H7 (cell line): ENCODE data around the gene TMSB10. TPM values are rescaled to one million over a fixed set of nuclear protein-coding genes. Genes with fewer than 3 reads are reported as not detected.
"Not testable (repeated sequence)": the region's sequence is repeated elsewhere in the genome, so short reads cannot be mapped to it uniquely, and the experiment has no call there.

Experiments used
- DNase-seq: peaks from one replicate; pipeline ENCODE4 v3.0.0; 2012
- H3K27me3 ChIP-seq: 2 replicates; pipeline ENCODE4 v1.6.0; 2011; ENCODE audit warnings: mild to moderate bottlenecking, low read length; ENCODE audit not compliant: control insufficient read depth, insufficient read depth
- H3K36me3 ChIP-seq: replicated peaks from 2 replicates; pipeline ENCODE4 v1.5.1; 2011; ENCODE audit warnings: low read length; ENCODE audit not compliant: control insufficient read depth, insufficient read depth
- H3K4me3 ChIP-seq: 2 replicates; pipeline ENCODE4 v1.5.1; 2011; ENCODE audit warnings: low read depth, mild to moderate bottlenecking, control low read depth, low read length, moderate library complexity; ENCODE audit not compliant: insufficient read depth
- total RNA-seq: library from RNA; depleted of rRNA; stranded (reverse); fragments of >200 nt; shearing (Covaris generic); gene quantifications from 2 replicates; pipeline ENCODE4 v1.2.3, GENCODE V29; 2014

The TMSB10 gene
- total RNA-seq, 1 experiment from 2014 or later: 1,705 TPM

GRCh38 chr2:84904717-84905174 lies 710 bp upstream of the TMSB10 start:
- Histone ChIP-seq H3K36me3 (no peaks in the 10 kb centered on the region; the same call in 1 of the 2 replicates), H3K27me3 (peaks cover 10% of the 10 kb centered on the region), H3K4me3 (peak overlapping the region; percentile 97)
- DNase-seq: peak; percentile 76

DNA sequence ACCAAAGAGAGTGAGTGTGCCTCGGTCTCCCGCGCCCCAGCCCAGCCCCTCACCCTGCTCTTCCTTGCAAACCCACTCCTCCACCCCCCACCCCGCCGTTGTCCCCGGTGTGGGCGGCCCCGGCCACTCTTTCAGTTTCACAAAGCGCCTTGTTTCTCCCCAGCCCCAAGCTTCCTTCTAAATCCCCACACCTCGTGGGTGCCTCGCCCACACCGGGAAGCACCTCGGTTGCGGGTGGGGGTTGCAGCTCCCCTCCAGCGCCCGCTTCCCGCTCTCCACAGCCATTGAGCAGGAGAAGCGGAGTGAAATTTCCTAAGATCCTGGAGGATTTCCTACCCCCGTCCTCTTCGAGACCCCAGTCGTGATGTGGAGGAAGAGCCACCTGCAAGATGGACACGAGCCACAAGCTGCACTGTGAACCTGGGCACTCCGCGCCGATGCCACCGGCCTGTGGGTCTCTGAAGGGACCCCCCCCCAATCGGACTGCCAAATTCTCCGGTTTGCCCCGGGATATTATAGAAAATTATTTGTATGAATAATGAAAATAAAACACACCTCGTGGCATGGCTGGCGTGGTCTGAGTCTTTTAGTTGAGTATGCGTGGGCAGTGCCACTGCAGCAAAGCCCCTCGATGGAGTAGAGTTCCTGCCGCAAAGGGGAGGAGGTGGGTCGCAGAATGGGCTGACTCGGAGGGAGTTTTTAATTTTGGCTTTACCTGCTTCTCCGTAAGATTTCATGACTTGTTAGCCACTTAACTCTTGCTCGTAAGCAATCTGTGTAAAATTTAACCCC lies 848 bp downstream of the TMSB10 start:
- Histone ChIP-seq H3K36me3 (no peaks in the 10 kb centered on the region; the same call in 1 of the 2 replicates), H3K27me3 (peaks cover 10% of the 10 kb centered on the region), H3K4me3 (peak overlapping the region; percentile 97)
- DNase-seq: peak; percentile 69

DNA sequence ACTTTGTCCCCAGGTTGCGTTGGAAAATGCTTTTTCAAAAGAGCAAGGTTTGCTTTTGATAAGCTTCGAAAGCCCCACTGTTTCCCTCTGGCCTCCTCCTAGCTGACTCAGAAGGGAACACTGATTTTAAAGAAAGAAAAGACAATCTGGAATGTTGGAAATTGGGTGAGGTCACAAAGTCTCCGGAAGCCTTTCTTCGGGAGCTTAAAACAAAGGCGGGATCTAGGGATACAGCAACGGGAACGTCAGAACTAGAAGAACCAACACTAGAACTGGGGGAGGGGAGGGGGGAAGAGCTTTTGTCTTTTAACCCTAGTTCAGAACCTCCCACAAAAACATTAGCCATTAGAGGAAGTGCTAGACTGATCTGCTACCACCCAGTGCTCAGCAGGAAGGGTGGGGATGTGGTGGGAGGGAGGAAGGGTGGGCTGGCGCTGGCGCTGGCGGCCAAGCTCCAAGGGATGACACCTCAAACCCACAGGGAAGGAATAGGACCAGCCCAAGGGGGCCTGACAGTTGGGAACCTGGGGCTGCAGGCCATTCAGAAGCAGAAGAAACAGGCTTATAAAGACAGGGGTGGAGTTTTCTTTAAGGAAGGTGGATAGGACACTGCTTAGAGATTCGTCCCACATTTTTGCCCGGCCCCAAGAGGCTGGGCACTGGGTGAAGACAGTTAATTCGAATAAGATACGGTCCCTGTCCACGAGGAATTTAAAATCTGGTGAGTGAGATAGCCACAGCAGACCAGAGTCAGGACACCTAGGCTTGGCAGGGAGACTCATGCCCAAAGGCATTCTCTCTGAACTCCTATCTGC lies 1.7 kb downstream of the TMSB10 start:
- peaks cover 8% of the 10 kb centered on the region for H3K27me3 ChIP-seq
- no peaks in the 10 kb centered on the region; the same call in 1 of the 2 replicates for H3K36me3 ChIP-seq
- DNase-seq: peak; percentile 72
- H3K4me3 ChIP-seq: peak overlapping the region; percentile 97

DNA sequence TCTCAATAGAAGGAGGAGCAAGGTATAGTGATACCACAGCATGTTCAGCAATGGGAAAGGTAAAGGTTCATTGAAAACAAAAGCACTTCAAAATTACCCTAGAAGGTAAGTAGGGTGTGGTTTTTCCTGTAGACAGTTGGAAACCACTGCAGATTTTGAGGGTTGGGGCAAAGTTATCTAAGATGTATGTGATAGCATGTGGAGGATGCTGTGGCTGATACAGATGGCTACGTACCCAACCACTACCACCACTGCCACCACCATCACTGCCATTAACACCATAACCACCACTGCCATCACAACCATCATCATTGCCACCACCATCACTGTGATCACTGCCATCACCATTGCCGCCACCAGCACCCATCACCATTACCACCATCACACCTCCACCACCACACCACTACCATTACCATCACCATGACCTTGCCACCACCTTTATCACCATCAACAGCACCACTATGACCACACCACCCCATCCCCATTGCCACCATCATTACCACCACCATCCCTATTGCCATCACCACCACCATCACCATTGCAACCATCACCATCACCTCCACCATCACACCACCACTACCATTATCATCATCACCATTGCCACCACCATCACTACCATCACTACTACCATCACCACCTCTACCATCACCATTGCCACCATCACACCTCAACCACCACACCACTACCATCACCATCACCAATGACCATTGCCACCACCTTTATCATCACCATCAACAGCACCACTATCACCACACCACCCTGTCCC lies 3.7 kb downstream of the TMSB10 start:
- H3K36me3 ChIP-seq: no peaks in the 10 kb centered on the region; the same call in 1 of the 2 replicates
- H3K4me3 ChIP-seq: no peak overlapping the region
- peaks cover 5% of the 10 kb centered on the region; the same call in 1 of the 2 replicates for H3K27me3 ChIP-seq
- no peak for DNase-seq

DNA sequence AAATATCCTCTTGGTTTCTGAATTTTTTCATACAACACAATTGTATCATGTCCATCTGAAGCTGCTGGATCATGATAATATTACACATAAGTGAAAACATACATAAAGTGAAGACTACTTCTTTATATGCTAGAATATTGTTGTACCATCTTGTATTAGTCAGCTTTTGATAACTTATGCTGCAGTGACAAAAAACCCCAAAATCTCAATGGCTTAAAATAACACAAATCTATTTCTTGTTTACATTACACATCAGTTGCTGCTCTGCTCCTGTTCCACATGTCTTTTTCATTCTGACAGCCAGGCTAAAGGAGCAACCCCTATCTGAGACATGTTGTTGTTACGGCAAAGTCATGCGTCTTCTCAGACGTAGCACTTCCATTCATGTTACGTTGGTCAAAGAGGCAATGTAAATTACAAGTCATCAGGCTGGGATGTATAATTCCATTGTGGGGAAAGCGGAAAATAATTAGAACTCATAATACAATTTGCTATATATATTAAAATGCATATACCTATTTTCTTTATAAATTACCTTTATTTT lies 5.8 kb downstream of the TMSB10 start:
- H3K36me3 ChIP-seq: no peaks in the 10 kb centered on the region; the same call in 1 of the 2 replicates
- no peak for DNase-seq

DNA sequence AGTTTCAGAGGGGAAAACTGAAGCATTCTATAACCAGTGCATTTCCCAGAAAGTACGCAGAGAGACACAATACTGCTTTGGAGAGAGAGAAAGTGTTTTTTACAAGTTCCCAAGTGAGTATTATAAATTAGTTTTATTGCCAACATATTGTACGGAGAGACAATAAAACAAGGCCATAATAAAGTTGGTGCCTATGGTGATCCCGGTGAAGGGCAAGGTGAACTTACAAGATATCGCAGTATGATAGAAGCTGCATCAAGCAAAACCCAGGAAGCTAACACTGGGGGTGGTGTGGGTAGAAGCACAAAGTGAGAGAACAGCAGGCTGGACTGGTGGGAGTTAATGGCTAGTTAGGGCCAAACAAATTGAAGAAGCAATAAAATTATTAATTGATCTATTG lies 7.5 kb downstream of the TMSB10 start:
- H3K36me3 ChIP-seq: no peaks in the 10 kb centered on the region; the same call in 1 of the 2 replicates
- no peaks in the 10 kb centered on the region for H3K27me3 ChIP-seq
- DNase-seq: no peak
- H3K4me3 ChIP-seq: no peak overlapping the region

More for the DNA sequence above, 5.8 kb downstream of the TMSB10 start:
- no peak overlapping the region for H3K4me3 ChIP-seq
- H3K27me3 ChIP-seq: no peaks in the 10 kb centered on the region

GRCh38 chr2:84914334-84914733 lies 8.9 kb downstream of the TMSB10 start:
- Histone ChIP-seq H3K36me3 (no peaks in the 10 kb centered on the region), H3K27me3 (no peaks in the 10 kb centered on the region), H3K4me3 (no peak overlapping the region)
- no peak for DNase-seq

DNA sequence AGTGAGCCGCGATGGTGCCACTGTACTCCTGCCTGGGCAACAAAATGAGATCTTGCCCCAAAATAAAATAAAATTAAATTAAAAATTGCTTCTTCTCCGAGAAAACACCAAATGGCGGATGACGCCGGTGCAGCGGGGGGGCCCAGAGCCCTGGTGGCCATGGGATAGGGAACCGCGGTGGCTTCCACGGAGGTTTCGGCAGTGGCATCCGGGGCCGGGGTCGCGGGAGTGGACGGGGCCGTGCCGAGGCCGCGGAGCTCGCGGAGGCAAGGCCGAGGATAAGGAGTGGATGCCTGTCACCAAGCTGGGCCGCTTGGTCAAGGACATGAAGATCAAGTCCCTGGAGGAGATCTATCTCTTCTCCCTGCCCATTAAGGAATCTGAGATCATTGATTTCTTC lies 10.2 kb downstream of the TMSB10 start:
- not testable (repeated sequence) for DNase-seq, H3K27me3 ChIP-seq, H3K36me3 ChIP-seq, H3K4me3 ChIP-seq

DNA sequence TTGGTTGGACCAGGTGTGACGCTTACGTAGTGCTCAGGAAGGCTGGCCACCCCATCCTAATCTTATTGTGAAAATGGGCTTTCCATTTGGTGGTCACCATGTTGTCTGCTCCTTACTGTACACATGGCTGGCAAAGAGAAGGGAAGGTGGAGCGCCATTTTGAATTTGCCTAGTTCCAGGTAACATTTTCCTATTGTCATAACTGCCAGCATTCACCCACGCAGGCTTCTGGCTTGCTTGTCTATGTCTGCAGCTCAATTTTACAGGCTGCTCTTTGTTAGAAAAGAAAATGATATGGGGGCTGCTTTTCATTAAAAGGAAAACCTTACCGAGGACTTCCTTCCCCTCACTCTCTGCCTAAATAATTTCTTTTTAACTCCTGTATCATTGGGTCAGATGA lies 12.4 kb downstream of the TMSB10 start:
- H3K36me3 ChIP-seq, DNase-seq, H3K4me3 ChIP-seq, H3K27me3 ChIP-seq: not testable (repeated sequence)

DNA sequence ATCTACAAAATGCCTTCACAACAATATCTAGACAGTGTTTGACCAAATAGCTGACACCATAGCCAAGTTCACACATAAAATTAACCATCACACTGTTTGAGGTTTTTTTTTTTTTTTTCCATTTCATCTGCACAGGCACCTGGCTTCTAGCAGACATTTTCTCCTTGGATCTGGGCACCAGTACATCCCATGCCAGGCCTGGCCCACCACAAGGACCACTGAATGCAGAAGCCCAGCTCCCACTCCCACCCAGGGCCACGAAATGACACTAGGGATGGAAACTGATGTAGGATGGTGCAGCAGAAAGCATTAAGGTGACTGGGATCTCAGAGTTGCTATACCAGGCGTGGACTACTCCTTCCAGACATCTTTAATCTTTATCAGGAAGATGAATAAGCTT lies 13.0 kb downstream of the TMSB10 start:
- Histone ChIP-seq H3K4me3 (no peak overlapping the region), H3K36me3 (no peaks in the 10 kb centered on the region), H3K27me3 (no peaks in the 10 kb centered on the region)
- DNase-seq: no peak

- Histone ChIP-seq H3K27me3 (no peaks in the 10 kb centered on the region), H3K4me3 (no peak overlapping the region)
- no peak for DNase-seq
These were observed 14.6 kb downstream of the TMSB10 start for GRCh38 chr2:84919885-84920580.

GRCh38 chr2:84923009-84923408 lies 17.6 kb downstream of the TMSB10 start:
- no peak for DNase-seq
- H3K36me3 ChIP-seq: no peaks in the 10 kb centered on the region
- no peaks in the 10 kb centered on the region for H3K27me3 ChIP-seq
- H3K4me3 ChIP-seq: no peak overlapping the region

More at GRCh38 chr2:84919885-84920580, 14.6 kb downstream of the TMSB10 start:
- no peaks in the 10 kb centered on the region for H3K36me3 ChIP-seq

DNA sequence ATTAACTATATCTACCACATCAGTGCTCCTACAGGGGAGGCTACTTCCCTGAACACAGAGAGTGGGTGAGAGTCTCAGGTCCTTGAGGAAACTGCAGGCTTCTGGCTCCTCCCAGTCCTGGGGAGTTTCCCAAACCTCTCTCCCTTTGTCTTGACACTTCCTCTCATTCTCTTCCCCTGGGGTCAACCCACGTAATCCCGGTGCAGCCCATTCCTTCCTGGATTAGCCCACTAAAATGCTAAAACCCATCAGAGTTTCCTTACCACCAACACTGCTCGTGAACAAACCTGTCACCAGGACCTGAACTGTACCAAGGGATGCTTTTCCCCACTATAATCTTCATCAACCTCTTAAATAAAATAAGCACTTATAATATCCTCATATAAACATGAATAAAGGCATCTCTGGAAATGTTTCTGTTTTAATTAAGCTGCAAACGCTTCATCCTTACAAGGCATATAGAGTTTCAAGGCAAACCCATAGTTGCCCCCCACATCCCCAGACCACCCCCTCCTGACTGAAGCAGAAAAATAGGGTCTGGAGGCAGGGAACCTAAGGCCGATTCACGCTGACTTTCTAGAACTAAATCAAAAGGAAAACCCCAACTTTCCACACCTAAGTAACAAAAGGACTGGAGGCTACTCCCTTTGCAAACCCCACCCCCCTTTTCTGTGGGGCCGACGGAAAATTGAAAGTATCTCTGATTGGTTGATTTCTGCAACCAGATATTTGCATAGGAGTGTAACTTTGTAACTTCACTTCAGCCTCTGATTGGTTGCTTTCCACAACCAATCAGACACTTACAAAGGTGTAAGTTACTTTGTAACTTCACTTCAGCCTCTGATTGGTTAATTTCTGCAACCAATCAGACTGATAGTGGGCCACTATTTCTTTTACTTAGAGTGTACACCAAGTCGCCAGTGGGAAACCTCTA lies 19.0 kb downstream of the TMSB10 start:
- Histone ChIP-seq H3K4me3 (no peak overlapping the region), H3K27me3 (no peaks in the 10 kb centered on the region), H3K36me3 (no peaks in the 10 kb centered on the region)
- DNase-seq: peak; percentile 51
